K562 (cell line): Measurements from ENCODE around the gene UBN2. TPM values are rescaled to one million over a fixed set of nuclear protein-coding genes. Genes with fewer than 3 reads are reported as not detected.
A peak's percentile ranks its signal among the peaks of the same experiment; 100 is the strongest.

Source experiments
- ATF3 ChIP-seq, 2 experiments: fragments of 450-650 bp in 1 of 2; sonication (generic) in 1 of 2; formaldehyde crosslinking in 1 of 2; IDR thresholded peaks in 1 of 2; conservative IDR thresholded peaks in 1 of 2; 2 replicates each; pipeline versions ENCODE4 v1.6.1 to v1.8.1; 2016 to 2023; ENCODE audit warnings: mild to moderate bottlenecking in 2 of 2, moderate library complexity in 2 of 2, inconsistent platforms in 1 of 2, missing genetic modification reagents in 1 of 2
- CREM ChIP-seq: IDR thresholded peaks from 2 replicates; pipeline ENCODE4 v1.6.1; 2014; ENCODE audit warnings: antibody characterized with exemption, low read depth
- E2F3 ChIP-seq: fragments of 250-450 bp; sonication (Bioruptor Pico); IDR thresholded peaks from 2 replicates; pipeline ENCODE4 v1.4.0; 2020; ENCODE audit warnings: mild to moderate bottlenecking
- GTF3C2 ChIP-seq: IDR thresholded peaks from 3 replicates; pipeline ENCODE4 v1.6.1; 2011; ENCODE audit warnings: borderline replicate concordance, mild to moderate bottlenecking, moderate library complexity; ENCODE audit not compliant: insufficient read length; ENCODE audit errors: extremely low read depth
- KLF6 ChIP-seq: fragments of 250-450 bp; sonication (Bioruptor Pico); IDR thresholded peaks from 2 replicates; pipeline ENCODE4 v1.4.0; 2020; ENCODE audit warnings: mild to moderate bottlenecking, moderate library complexity, borderline replicate concordance
- LARP7 ChIP-seq: fragments of 450-650 bp; IDR thresholded peaks from 2 replicates; pipeline ENCODE4 v1.6.1; 2016
- MTA3 ChIP-seq: fragments of 450-650 bp; formaldehyde crosslinking; IDR thresholded peaks from 2 replicates; pipeline ENCODE4 v1.6.1; 2017; ENCODE audit warnings: mild to moderate bottlenecking, borderline replicate concordance
- NCOA1 ChIP-seq: fragments of 450-650 bp; IDR thresholded peaks from 2 replicates; pipeline ENCODE4 v1.6.1; 2016; ENCODE audit warnings: low read depth
- NR1H2 ChIP-seq: sonication (generic); formaldehyde crosslinking; IDR thresholded peaks from 2 replicates; pipeline ENCODE4 v1.4.0; 2020; ENCODE audit warnings: mild to moderate bottlenecking, missing genetic modification reagents
- OTX1 ChIP-seq: fragments of 450-650 bp; formaldehyde crosslinking; IDR thresholded peaks from 2 replicates; pipeline ENCODE4 v1.4.0; 2022; ENCODE audit warnings: mild to moderate bottlenecking
- PCBP1 ChIP-seq: fragments of 200-400 bp; formaldehyde crosslinking; IDR thresholded peaks from 2 replicates; pipeline ENCODE4 v1.6.1; 2018; ENCODE audit warnings: mild to moderate bottlenecking, low read depth, low read length; ENCODE audit not compliant: poor library complexity, severe bottlenecking
- RREB1 ChIP-seq: fragments of 250-450 bp; sonication (Bioruptor Pico); IDR thresholded peaks from 2 replicates; pipeline ENCODE4 v1.4.0; 2020
- SMAD4 ChIP-seq: fragments of 250-450 bp; sonication (Bioruptor Pico); conservative IDR thresholded peaks from 2 replicates; pipeline ENCODE4 v1.8.0; 2021; ENCODE audit warnings: inconsistent platforms, mild to moderate bottlenecking, moderate library complexity
- TAF15 ChIP-seq: fragments of 200-400 bp; formaldehyde crosslinking; IDR thresholded peaks from 2 replicates; pipeline ENCODE4 v1.6.1; 2017; ENCODE audit warnings: mild to moderate bottlenecking, low read depth, low read length, moderate library complexity
- TCF7L2 ChIP-seq: fragments of 150-350 bp; IDR thresholded peaks from 2 replicates; pipeline ENCODE4 v1.6.1; 2016; ENCODE audit warnings: low read depth, mild to moderate bottlenecking, low read length, moderate library complexity
- ZNF311 ChIP-seq: fragments of 250-450 bp; sonication (Bioruptor Pico); IDR thresholded peaks from 2 replicates; pipeline ENCODE4 v1.4.0; 2020; ENCODE audit warnings: mild to moderate bottlenecking, moderate library complexity
- ZNF778 ChIP-seq: fragments of 450-650 bp; formaldehyde crosslinking; IDR thresholded peaks from 2 replicates; pipeline ENCODE4 v1.4.0; 2020; ENCODE audit warnings: mild to moderate bottlenecking, moderate library complexity
- polyA plus RNA-seq, 8 experiments: library from polyadenylated mRNA; depleted of rRNA in 4 of 8; stranded (reverse) in 5 of 8; unstranded in 3 of 8; fragments of >200 nt; fragmentation: Nextera tagmentation in 2 of 8; fragmentation: Illumina TruSeq in 1 of 8; extraction: Ambion mirVana in 2 of 8; extraction: Trizol in 1 of 8; gene quantifications; 2 replicates each; pipeline versions ENCODE4 v1.2.1 to v1.2.3, GENCODE V29; 2011 to 2014; ENCODE audit warnings: inconsistent platforms in 1 of 8, missing spikeins in 1 of 8
- total RNA-seq, 7 experiments: library from RNA; depleted of rRNA in 6 of 7; stranded (reverse); fragments of >200 nt in 6 of 7; fragmentation: Illumina TruSeq in 2 of 7; extraction: Trizol in 2 of 7; gene quantifications; 2 replicates each; pipeline versions ENCODE4 v1.2.1 to v1.2.3, GENCODE V29; 2011 to 2021; ENCODE audit warnings: low replicate concordance in 1 of 7

The UBN2 gene
- total and polyA plus RNA-seq, 9 of the 15 experiments (the other 6 are each of a cell fraction or from before 2014, with no cell fraction given) = 1.2 to 19.5 (median 9.9) TPM

GRCh38 chr7:139230774-139231512 lies at the start of gene UBN2 (continued):
- TF ChIP-seq RREB1 = peak; percentile 60; the same call in 1 of the 2 replicates
- 0 out of 2 replicates have a peak, but pooled peaks have one; percentile 72 for TF ChIP-seq KLF6 (CRISPR knock-in tag)
- TF ChIP-seq MTA3 = peak; percentile 91; the same call in 1 of the 2 replicates
- no peak for TF ChIP-seq GTF3C2
- peak; percentile 40 for TF ChIP-seq PCBP1
- TF ChIP-seq SMAD4 (CRISPR knock-in tag) = peak; percentile 83
- TF ChIP-seq ATF3 (IDR thresholded peaks at IDR 0.05) = peak; percentile 77; the same call in 1 of the 2 replicates
- TF ChIP-seq ATF3 (CRISPR knock-in tag; conservative IDR thresholded peaks at IDR 0.05) = peak; percentile 89; the same call in 1 of the 2 replicates
- no peak for TF ChIP-seq TCF7L2
- TF ChIP-seq NCOA1 = no peak
- peak; percentile 93 for TF ChIP-seq OTX1 (CRISPR knock-in tag)
- TF ChIP-seq NR1H2 (CRISPR knock-in tag) = no peak; the same call in 1 of the 2 replicates
- peak; percentile 67; the same call in 1 of the 2 replicates for TF ChIP-seq E2F3 (CRISPR knock-in tag)
- TF ChIP-seq ZNF311 (CRISPR knock-in tag) = no peak
- no peak for TF ChIP-seq ZNF778 (CRISPR knock-in tag)
- no peak for TF ChIP-seq TAF15
- 0 out of 2 replicates have a peak, but pooled peaks have one; percentile 24 for TF ChIP-seq LARP7
- peak; percentile 98 for TF ChIP-seq CREM
